ENCODE results near the gene HMHB1.
"Not testable (repeated sequence)": the region's sequence is repeated elsewhere in the genome, so short reads cannot be mapped to it uniquely, and the experiment has no call there.

HMHB1 gene

DNA sequence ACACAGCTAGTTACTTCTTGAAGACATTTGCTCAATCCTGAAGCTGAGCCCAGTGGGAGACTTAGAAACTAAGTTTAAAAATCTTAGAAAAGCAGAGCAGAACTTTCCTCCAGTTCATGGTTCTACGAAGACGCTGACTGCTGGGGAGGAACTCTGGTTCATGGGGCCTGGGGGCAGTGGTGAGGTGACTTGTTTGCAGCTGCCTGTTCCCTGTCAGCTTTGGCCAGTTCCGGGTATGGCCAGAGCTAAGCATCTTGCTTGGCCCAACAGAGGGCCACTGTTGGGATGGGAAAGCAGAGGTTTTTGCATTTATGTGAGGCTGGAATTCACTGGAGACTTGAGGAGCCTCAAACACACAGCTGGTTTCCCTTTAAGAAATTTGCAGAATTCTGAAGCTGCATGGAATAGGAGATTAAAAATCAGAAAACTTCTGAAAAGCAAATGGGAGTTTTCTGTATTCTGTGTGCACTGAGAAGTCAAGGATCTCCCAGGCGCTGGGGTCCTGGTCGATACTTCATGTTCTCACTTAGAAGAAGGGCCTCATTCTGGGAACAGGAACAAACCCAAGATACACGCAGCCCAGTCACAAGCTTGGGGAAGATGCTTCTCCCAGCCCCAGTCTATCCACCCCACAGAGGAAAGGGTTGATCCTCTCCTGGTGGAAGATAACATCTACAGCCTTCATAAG, 10.6 kb upstream of the HMHB1 start:
- DNase-seq (ENCODE audit: low read depth) = no peak

GRCh38 chr5:143805861-143806260, 6.1 kb upstream of the HMHB1 start:
- DNase-seq (ENCODE audit: low read depth) = no peak

GRCh38 chr5:143806579-143806978, 5.4 kb upstream of the HMHB1 start:
- DNase-seq (ENCODE audit: low read depth) = no peak

- DNase-seq (ENCODE audit: low read depth) = no peak
Measured at GRCh38 chr5:143807401-143807800, 4.6 kb upstream of the HMHB1 start.

GRCh38 chr5:143816370-143816769, 4.4 kb downstream of the HMHB1 start:
- not testable (repeated sequence) for DNase-seq (ENCODE audit: low read depth)

GRCh38 chr5:143819716-143820115, 7.8 kb downstream of the HMHB1 start:
- DNase-seq (ENCODE audit: low read depth) = no peak

DNA sequence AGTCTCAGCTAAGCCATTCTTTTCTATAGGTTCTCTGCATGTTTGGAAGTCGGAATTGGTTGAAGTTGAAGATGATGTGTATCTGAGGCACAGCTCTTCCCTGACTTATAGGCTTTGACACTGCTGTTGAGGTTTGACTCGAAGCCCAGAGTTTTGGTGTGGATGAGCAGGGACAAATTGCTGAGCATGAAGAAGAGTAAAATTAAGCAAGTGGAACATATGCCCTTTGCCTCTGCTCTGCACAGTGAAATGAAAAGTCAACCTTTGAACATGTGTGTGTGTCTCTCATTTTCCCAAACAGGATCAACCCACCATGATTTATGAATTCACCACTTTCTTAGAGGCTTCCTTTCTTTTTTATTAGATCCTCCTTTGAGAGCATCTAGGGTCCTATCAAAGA, 8.5 kb downstream of the HMHB1 start:
- DNase-seq (ENCODE audit: low read depth) = peak; percentile 69

GRCh38 chr5:143824851-143825720, 13.1 kb downstream of the HMHB1 start:
- DNase-seq (ENCODE audit: low read depth) = peak; percentile 60

DNA sequence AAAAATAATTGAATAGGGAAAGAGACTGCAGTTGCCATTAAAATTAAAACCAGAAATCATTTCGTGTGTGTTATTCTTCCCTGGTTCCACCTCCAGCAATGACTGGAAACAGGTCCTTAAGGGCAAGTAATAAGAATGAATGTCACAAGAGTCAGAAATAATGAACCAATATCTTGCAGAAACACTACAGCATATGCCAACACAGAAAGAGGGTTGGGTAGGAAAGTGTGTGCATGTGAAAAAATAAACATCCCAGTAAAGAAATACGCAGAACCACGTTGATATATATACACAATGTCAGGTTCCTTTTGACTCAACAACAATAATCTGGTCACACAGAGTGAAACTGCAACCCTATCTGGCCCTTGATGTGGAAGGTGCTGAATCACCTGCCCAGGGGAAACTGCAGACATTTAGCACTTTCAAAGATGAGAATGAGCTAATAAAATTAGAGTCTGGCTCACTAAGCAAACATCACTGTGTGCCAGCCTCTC, 15.0 kb downstream of the HMHB1 start:
- peak; percentile 91 for DNase-seq (ENCODE audit: low read depth)

DNA sequence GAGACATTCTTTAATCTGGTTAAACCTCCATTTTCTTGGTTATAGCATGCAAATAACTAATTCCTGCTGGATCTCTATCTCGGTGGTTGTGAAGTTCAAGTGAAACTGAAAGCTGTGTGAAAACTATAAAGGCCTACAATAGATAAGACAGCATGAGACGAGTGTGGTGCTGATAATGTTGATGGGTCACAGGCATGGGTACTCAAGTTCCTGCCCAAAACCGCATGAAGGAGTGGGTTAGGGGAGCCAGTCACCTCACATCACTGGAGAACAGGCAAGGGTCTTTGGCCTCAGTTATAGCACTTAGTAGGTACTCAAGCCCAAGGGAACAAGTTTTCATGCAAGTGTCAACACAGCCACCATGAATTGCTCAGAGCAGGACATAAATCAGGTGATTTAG, 16.7 kb downstream of the HMHB1 start:
- no peak for DNase-seq (ENCODE audit: low read depth)

DNA sequence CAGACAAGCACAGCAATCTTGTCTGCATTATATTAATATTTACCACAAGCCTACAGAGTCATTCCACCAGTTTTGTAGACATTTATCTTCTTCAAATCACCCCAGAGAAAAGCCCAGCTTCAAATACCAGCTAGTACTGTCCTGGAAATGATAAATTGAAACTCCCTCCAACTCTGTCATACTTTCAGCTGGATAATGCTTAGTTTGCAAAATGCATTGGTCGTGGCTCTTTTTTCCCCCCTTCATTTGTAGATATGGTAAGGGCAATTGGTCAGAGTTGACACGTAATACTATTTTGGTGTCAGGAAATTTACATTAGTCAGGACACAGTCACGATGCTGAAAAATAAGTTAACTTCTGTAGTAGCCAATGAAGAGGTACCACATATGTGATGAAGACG, 21.2 kb downstream of the HMHB1 start:
- DNase-seq (ENCODE audit: low read depth) = no peak

- DNase-seq (ENCODE audit: low read depth) = no peak
Measured at GRCh38 chr5:143835251-143835650, 23.3 kb downstream of the HMHB1 start.

- DNase-seq (ENCODE audit: low read depth) = peak; percentile 83
Measured at GRCh38 chr5:143836161-143836725, 24.3 kb downstream of the HMHB1 start.

DNA sequence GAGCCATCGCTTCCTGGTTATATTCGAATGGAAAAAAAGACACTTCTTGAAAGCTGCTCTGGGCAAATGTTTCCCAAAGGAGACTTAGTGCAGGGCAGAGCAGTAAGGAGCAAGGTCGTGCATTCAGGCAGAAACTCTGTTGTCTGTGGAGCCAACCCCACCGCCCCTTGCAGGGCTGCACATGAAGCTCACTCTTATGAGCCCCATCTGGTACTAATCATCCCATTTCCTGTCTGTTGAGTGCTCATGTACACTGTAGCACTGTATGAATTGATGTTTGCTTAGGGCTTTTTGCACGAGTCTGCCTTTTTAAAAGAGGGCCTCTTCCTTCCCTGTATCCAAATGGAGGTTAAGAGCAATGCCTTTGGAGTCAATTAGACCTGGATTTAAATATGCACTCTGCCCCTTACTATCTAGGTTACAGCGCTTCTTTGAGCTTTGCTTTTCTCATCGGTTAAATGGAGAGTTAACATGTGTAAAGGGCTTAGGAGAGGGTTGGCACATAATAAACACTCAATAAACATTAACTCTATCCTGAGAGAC, 25.4 kb downstream of the HMHB1 start:
- DNase-seq (ENCODE audit: low read depth) = peak; percentile 65

- DNase-seq (ENCODE audit: low read depth) = no peak
Measured at GRCh38 chr5:143841446-143841845, 29.5 kb downstream of the HMHB1 start.

GRCh38 chr5:143842920-143843319, 31.0 kb downstream of the HMHB1 start:
- no peak for DNase-seq (ENCODE audit: low read depth)

DNA sequence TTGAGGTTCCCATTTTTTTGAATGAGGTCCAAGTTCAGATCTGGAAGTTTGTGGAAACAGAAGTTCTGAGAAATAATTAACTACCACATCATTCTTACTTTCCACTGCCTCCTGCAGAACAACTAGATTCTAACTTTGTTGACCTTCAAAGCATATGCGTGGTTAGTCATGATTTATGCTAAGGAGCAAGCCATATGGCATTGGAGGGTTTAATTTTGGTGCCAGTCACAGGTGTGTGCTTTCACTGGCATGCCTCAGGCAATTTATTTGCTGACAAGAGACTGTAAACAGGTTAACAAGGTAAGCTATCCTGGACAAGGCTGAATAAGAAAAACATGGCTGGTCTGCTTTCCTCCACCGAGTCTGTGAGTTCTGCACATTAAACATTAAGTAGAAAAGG, 31.5 kb downstream of the HMHB1 start:
- no peak for DNase-seq (ENCODE audit: low read depth)

- DNase-seq (ENCODE audit: low read depth) = peak; percentile 13
Measured at GRCh38 chr5:143850050-143850683, 38.2 kb downstream of the HMHB1 start.

GRCh38 chr5:143851383-143851782, 39.4 kb downstream of the HMHB1 start:
- DNase-seq (ENCODE audit: low read depth) = peak; percentile 19

GRCh38 chr5:143860211-143860610, 48.2 kb downstream of the HMHB1 start:
- DNase-seq (ENCODE audit: low read depth) = no peak

DNA sequence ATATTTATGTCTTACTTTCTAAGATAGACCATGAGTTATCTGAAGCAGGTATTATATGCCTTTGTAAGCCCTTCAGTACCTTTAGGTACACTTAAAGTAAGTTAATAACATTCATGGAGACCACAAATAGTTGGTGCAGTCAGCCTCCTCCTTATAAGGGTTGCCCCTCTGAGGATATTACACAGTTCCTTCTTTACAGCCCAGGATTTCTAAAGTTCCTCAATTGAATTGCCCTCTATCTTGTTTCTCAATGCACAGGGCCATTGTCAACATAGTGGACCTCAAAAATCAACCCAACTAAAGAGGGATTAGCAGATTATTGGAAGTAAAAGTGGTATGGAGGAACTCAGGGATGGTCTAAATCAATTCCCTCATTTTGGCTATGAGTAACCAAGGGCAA, 50.3 kb downstream of the HMHB1 start:
- no peak for DNase-seq (ENCODE audit: low read depth)

DNA sequence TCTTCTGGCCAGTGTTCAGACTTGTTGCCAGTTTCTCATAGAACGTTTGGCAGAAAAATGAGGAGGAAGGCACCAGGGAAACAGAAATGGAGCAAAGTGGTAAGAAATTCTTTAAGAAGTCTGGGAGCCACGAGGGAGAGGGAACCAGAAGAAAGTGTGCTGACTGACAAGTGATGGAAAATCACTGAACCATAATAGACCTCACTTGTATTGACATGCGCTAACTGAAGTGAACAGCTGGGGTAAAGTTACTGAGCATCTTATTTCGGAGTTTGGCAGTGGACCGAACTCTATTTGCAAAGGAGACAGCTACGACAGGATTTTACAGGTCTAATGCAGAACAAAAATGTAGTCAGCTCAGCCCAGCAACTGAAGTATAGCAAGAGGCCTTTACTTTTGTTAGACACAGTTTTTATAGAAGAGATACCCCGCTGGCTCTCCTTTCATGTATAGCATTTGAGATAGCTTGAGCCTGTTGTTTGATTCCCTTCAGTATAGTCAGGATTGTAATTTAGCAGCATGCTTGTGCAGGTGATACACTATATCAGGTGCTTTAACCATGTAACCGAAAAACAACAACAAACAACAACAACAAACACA, 53.6 kb downstream of the HMHB1 start:
- DNase-seq (ENCODE audit: low read depth) = no peak
